ACHN (cell line): ENCODE data around the gene XXYLT1.

Experiments
- DNase-seq: peaks from one replicate; pipeline ENCODE4 v3.0.0-alpha.2; 2015
- in situ Hi-C: cut with HindIII; loops from 2 replicates; pipeline ENCODE4 v1.10.0; 2017; ENCODE audit warnings: low sequenced_read_pairs, low pct_ligation_motif_present, low pct_unique_long_range_greater_than_20kb

Gene XXYLT1

DNA sequence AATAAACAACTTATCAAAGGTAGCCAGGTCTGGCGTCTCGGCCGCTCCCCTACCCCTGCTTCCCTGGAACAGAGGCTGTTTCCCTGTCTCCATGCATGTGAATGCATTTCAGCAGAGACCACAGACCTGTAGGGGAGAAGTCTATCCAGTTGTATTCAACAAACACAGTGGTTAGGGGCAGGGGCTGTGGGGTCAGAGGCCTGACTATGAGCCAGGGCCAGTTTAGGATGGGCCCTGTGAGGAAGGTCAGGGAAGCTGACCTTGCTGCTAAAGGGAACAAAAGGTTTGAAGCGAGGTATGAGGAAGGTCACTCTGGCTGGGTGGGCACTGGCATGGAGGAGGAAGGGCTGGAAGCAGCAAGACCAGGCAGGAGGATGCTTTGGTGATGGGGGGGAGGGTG is 184.6 kb downstream of the XXYLT1 start:
- DNase-seq, result no peak
- in situ Hi-C loops, result no loop called here

DNA sequence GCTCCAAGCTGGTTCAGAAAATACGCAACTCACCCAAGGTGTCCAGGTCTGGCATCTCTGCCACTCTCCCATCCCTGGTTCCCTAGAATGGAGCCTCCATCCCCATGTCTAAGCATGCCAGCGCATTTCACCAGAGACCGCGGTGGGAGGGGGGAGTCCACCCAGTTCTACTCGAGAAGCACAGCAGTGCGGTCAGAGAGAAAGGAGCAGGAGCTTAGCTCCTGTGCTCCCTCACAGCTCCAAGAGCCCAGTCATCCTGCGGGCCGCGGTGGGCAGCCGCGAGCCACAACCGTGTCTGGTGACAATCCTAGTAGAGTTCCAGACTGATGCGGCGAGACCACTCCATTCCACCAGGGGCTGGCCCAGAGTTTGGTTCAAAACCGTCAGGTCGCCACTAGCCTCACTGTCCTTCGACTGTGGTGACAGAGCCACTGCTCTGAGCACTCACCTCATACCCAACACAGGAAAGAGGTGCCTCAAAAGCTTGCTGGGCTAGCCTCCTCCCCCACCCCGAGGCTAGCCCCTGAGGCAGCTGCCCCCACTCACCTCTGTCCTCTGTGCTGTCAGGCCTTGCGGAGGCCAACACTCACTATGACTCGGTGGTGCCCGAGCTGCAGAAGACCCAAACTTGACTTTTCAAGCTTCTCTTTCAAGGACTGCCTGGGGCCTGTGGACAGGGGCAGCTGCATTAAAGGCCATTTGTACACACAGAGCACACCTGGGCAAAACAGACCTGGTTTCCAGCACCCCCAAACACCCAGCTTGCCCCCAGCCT is 185.4 kb downstream of the XXYLT1 start:
- no peak for DNase-seq

DNA sequence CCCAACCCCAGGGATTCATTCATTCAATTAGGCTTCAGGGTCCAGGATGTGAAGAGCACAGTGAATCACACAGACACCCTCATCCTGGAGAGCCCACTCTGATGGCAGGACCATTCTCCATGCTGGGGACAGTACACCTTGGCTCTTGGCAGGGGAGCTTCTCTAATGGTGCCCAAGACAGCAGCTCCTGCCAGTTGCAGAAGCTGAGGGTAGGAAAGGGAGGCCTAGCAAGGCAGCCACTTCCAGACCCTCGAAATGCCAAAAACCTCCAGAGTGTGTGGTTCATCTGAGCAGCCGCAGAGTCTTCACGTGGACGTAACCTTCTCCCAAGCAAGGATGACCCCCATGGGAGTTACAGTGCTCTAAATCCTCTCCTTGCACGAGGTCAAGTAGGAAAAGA is 186.2 kb downstream of the XXYLT1 start:
- in situ Hi-C loops, result no loop called here

More for the DNA sequence above, 185.4 kb downstream of the XXYLT1 start:
- in situ Hi-C loops, result no loop called here

GRCh38 chr3:195083659-195084058 is 187.3 kb downstream of the XXYLT1 start:
- in situ Hi-C loops, result no loop called here
- DNase-seq, result no peak

More for the DNA sequence above, 186.2 kb downstream of the XXYLT1 start:
- DNase-seq, result no peak

GRCh38 chr3:195082811-195083210 is 188.1 kb downstream of the XXYLT1 start:
- in situ Hi-C loops, result no loop called here
- no peak for DNase-seq

DNA sequence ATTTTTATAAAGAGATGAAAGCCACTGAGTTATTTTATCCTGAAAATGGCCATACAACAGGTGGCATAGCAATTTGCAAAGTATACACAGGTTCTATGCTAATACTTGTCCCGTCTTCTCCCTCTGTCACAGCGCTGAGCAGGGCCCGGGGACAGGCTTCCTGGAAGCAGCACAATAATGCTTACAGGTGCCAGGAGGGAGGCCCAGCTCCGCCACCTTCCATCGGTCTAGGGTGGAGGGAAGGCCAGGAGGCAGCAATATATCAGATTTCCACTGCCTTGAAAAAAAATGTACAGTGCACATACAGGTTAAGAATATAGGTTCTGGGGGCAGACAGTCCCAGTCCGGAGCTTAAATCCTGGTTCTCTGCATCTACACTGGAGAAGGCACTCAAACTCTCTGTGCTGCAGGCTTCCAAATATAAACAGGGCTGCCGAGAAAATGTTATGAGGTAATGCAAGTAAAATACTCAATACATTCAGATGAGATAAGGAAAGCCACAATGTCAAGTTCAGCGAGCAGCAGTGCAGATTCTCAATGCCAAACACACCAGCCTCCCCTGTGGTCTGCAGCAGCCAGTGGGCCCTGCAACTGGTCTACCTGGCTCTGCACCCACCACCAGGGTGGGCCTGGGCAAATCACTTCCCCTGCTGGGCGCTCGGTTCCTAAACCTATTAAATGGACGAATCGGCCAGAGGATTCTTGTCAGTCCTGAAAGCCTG is 189.6 kb downstream of the XXYLT1 start:
- DNase-seq, result peak; percentile 32
- in situ Hi-C loops, result no loop called here

DNA sequence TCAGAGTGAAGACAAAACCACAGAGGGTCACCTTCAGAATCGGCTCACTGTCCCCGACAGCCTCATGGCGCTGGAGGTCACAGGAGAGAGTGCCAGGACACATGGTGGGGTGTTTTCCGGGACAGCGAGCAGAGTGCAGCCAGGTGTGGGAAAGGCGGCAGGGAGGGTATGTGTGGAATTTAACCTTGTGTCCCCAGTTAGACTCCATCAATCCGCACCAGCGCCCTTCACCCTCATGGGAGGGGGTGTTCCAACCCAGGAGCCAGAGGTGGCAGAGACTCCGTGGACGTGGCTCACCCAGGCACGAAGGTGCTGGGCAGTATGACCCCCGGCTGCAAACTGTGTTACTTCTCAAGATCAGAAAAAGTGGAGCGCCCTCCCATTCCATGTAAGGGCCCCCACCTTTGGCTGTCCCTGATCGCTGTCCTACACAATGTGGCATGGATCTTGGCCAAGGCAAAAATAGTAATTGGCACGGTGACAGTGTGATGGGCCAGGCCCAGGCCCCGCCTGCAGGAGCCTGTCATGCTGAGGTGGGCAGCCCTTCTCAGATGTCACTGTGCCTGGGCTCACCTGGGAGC is 190.3 kb downstream of the XXYLT1 start:
- in situ Hi-C loops, result no loop called here
- DNase-seq, result peak; percentile 41

DNA sequence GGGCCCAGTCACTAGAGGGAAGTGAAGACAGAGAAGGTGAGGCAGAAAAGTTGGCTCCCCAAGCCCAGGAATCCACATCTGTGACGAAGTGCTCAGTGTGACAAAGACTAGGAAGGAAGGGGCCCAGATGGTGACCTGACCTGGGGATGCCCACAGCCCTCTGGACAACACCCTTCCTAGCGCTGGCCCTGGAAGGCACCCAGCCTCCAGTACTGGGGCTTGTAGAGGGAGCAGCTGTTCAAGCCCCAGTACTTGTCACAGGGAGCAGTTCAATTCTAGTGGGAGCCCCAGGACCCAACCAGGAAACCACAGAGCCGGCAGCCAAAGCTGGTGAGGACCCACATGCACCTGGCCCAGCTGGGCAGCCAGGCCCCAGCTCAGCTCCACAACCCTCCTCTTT is 190.8 kb downstream of the XXYLT1 start:
- peak; percentile 17 for DNase-seq
- in situ Hi-C loops, result no loop called here

DNA sequence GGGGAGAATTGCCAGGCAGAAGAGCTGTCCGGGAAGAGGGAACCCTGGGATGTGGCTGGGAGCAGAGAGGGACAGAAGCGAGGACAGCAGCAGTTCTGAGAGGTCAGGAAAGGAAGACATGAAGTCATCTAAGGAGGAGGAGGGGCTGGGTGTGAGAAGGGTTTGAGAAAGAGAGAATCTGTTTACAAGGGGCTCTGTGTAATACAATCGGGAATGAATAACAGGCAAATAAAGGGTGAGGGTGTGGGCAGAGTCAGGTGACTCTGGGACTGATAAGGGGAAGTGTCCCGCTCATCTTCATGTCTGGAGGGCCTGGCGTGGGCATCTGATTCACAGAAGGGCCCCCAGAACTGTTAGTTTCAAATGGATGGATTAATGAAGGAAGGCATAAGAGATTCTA is 191.3 kb downstream of the XXYLT1 start:
- in situ Hi-C loops, result no loop called here
- DNase-seq, result no peak

DNA sequence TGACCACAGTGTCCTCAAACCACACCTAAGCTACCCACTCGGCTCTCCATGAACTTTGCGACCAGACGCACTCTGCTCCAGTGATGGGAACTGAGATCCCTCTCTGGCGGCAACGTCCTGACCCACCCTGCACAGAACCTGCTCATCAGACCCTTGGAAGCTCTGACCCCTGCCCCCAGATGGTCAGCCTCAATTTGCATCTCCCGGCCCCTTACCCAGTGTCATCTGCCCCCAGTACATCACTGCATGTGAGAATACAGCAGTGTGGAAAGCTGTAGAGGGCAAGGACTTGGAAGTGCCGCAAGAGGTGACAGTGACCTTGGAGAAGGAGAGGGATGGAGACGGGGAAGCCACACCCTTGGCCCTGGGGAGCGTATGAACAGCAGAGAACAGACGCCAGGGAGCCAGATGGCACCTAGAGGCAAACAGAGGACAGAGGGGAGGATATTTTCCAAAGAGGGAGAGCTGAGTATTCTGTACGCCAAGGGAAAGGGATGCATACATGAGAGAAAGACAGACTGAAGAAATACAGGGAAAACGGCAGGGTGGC is 192.0 kb downstream of the XXYLT1 start:
- in situ Hi-C loops, result no loop called here
- DNase-seq, result no peak

- in situ Hi-C loops, result no loop called here
- DNase-seq, result no peak
These were observed 193.1 kb downstream of the XXYLT1 start for GRCh38 chr3:195077611-195078540.

- no peak for DNase-seq
- in situ Hi-C loops, result no loop called here
These were observed 193.9 kb downstream of the XXYLT1 start for GRCh38 chr3:195076981-195077610.

DNA sequence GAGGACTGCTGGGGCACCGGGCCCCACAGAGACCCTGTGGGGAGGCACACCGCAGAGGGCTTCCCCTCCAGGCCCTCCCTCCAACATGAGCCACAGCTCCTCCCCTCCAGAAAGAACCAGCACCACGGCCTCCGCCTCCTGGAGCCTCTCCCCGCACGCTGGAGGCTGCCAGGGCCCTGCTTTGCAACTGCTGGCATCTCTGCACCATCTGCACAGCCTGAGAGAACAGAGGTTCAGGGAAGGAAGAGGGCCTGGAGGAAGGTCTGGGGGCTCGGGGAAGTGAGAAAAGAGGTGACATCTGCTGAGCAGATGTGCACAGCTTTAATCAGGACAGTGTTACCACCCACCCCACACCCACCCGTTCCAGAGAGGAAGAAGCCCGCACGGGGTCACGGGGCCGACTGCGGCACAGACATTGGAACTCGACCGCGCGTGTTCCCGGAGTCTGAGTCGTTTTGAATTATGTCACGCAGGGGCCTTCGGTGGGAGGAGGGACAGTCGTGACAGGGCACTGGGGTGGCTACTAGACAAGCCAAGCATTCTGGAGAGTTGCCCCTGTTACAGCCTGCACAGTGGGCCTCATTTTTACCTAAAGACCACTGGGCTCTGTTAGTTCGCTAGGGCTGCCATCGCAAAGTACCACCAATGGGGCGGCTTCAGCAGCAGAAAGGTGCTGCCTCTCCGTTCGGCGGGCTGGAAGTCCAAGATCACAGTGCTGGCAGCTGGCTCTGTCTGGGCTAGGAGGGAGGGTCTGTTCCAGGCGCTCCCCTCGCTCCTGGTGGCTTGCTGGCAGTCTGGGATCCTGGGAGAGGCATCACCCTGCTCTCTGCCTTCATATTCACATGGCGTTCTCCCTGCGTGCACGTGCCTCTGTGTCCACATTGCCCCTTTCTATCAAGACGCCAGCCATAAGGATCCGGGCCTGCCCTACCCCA is 194.8 kb downstream of the XXYLT1 start:
- in situ Hi-C loops, result no loop called here
- DNase-seq, result no peak

GRCh38 chr3:195075199-195075940 is 195.6 kb downstream of the XXYLT1 start:
- in situ Hi-C loops, result no loop called here
- no peak for DNase-seq

DNA sequence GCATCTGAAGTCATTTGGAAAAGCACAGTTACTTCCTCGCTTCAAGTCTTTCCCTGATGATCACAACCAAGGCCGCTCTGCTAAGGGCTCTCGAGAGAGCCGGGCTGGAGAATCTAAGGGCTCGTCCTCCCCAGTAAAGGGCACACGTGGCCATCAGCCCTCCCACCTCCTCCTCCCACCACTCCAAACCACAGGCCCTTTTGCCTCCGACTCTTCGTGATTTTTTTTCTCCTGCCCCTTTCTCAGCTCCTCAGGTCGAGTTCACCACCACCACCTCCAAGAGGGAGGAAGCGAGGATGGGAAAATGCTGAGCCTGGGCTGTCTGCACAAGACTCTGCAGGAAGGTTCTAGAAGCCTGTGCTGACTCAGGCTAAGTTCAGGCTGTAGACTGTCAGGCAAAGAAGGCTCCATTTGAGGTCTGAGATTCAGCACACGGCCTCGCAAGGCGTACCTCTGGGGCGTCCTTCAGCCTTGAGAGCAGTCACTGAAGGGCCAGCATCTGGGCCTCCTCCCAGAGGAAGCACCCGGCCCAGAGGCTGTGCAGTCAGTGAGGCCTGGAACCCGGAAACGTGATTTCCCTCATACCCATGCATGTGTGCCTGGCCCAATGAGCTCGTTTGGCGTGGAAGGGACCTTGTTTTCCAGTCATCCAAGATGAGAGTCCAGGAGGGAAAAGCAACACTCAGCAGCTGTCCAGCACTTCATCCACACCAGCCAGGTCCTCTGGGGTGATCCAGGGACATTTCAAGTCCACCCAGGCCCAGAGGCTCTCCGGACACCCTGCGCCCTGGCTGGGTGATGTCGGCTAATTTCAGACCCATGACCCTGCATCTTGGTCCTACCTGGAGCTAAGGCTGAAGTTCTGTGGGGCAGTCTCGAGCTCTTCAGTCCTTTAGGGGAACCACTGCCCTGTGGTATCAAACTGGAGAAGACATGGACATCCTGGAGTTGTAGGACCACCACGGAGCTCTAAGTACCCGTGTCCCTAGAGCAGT is 196.8 kb downstream of the XXYLT1 start:
- in situ Hi-C loops, result no loop called here
- no peak for DNase-seq
